Lower leg skin (tissue), 4 donors: Measurements from ENCODE around the gene PLA2G4F. TPM values are rescaled to one million over a fixed set of nuclear protein-coding genes. Genes with fewer than 3 reads are reported as not detected.

Source experiments
- DNase-seq, 2 donors: peaks; one replicate each; pipeline ENCODE4 v3.0.0-alpha.2; 2019; ENCODE audit warnings: low spot score in 2 of 2
- H3K4me3 ChIP-seq: fragments of 200-600 bp; sonication (generic); 2 replicates; pipeline ENCODE4 v1.5.1; 2017; ENCODE audit warnings: mild to moderate bottlenecking, low read depth; ENCODE audit not compliant: poor library complexity, severe bottlenecking
- CTCF ChIP-seq, 3 donors: fragments of 450-650 bp; IDR thresholded peaks; one replicate each; pipeline ENCODE4 v1.5.1; 2016; ENCODE audit warnings: antibody characterized with exemption in 3 of 3, mild to moderate bottlenecking in 3 of 3, moderate library complexity in 2 of 3
- POLR2A ChIP-seq, 2 donors: fragments of 450-650 bp; IDR thresholded peaks; one replicate each; pipeline ENCODE4 v1.6.1; 2016 to 2017; ENCODE audit warnings: antibody characterized with exemption in 2 of 2, mild to moderate bottlenecking in 1 of 2, moderate library complexity in 1 of 2
- WGBS, 2 donors: methylation state at CpG; one replicate each; pipeline ENCODE4 v1.1.5; 2018; 5-methylcytosine and 5-hydroxymethylcytosine counted together
- intact Hi-C: fragments of 100-400 bp; cut with DNase I; formaldehyde crosslinking; loops from one replicate; pipeline ENCODE4 v1.15.0; 2023; ENCODE audit warnings: low total_unique reads
- total RNA-seq, 4 donors: library from RNA; depleted of rRNA; stranded (reverse); fragments of >200 nt; gene quantifications; one replicate each; pipeline ENCODE4 v1.1.0, GENCODE V29; 2016

Gene PLA2G4F
- total RNA-seq, 4 donors from 2014 or later, result 117 to 176 (median 170) TPM

GRCh38 chr15:42134617-42135245 lies 21.7 kb downstream of the PLA2G4F start:
- intact Hi-C loops, result loop anchor here (2.0 kb wide), 1 partner anchor 70 kb away; no protein-coding TSS in a partner anchor
- TF ChIP-seq CTCF (IDR thresholded peaks at IDR 0.05) (no peak), POLR2A (IDR thresholded peaks at IDR 0.05) (no peak)
- no peak overlapping the region for H3K4me3 ChIP-seq
- WGBS, 2 donors, result 84 to 91% methylated on average over 6 of the region's 6 CpGs
- peak in 1 of 2 donors; percentile 6 for DNase-seq

GRCh38 chr15:42133886-42134502 lies 22.4 kb downstream of the PLA2G4F start:
- DNase-seq, result peak; percentile 17 to 86
- H3K4me3 ChIP-seq, result no peak overlapping the region
- 61 to 69% methylated on average over 10 to 11 of the region's 11 CpGs for WGBS, 2 donors
- TF ChIP-seq POLR2A (IDR thresholded peaks at IDR 0.05) (no peak), CTCF (IDR thresholded peaks at IDR 0.05) (peak in 1 of 3 donors; percentile 29)
- intact Hi-C loops, result loop anchor here (2.0 kb wide), 1 partner anchor 69 kb away; no protein-coding TSS in a partner anchor

- peak; percentile 4 to 52 for DNase-seq
- intact Hi-C loops, result no loop called here
- TF ChIP-seq CTCF (IDR thresholded peaks at IDR 0.05) (no peak), POLR2A (IDR thresholded peaks at IDR 0.05) (no peak)
- H3K4me3 ChIP-seq, result no peak overlapping the region
- 84 to 92% methylated on average over 4 of the region's 4 CpGs for WGBS, 2 donors
These were observed 23.1 kb downstream of the PLA2G4F start for GRCh38 chr15:42133356-42133755.

- WGBS, 2 donors, result 72 to 82% methylated on average over 9 of the region's 9 CpGs
- no peak overlapping the region for H3K4me3 ChIP-seq
- TF ChIP-seq POLR2A (IDR thresholded peaks at IDR 0.05), result no peak
- TF ChIP-seq CTCF (IDR thresholded peaks at IDR 0.05), result no peak
- peak in 1 of 2 donors; percentile 12 for DNase-seq
- intact Hi-C loops, result no loop called here
These were observed 24.3 kb downstream of the PLA2G4F start for GRCh38 chr15:42131826-42132806.

GRCh38 chr15:42131006-42131405 lies 25.4 kb downstream of the PLA2G4F start:
- intact Hi-C loops, result no loop called here
- WGBS, 2 donors, result 80 to 100% methylated on average over 1 of the region's 1 CpG
- TF ChIP-seq CTCF (IDR thresholded peaks at IDR 0.05) (no peak), POLR2A (IDR thresholded peaks at IDR 0.05) (no peak)
- no peak overlapping the region for H3K4me3 ChIP-seq
- DNase-seq, result peak in 1 of 2 donors; percentile 6
